ENCODE data around the gene ARHGAP25.

The ARHGAP25 gene

DNA sequence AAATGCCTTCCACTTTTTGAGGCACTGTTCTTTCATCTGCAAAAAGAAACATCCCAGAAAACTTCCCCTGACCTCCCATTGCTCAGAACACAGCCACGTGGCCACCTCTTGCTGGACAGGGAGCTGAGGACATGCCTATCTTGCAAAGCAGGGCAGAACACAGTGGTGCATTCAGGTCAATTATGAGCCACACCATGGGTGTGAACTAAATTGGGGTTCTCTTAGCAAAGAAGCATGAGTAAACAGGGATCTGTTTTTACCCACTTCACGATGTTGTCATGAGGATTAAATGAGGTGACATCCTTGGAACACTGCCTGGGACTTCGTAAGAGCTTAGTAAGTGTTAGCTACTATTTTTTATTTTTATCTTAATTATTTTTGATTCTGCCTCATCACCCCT is 111.5 kb downstream of the ARHGAP25 start:
- in situ Hi-C loops (cut with MboI; ENCODE audit: low pct_unique_long_range_greater_than_20kb, low sequenced_read_pairs, unreplicated experiment) = loop anchor here (10.0 kb wide), 1 partner anchor 59 kb away; no protein-coding TSS in a partner anchor
- TF ChIP-seq, protein P1, sequence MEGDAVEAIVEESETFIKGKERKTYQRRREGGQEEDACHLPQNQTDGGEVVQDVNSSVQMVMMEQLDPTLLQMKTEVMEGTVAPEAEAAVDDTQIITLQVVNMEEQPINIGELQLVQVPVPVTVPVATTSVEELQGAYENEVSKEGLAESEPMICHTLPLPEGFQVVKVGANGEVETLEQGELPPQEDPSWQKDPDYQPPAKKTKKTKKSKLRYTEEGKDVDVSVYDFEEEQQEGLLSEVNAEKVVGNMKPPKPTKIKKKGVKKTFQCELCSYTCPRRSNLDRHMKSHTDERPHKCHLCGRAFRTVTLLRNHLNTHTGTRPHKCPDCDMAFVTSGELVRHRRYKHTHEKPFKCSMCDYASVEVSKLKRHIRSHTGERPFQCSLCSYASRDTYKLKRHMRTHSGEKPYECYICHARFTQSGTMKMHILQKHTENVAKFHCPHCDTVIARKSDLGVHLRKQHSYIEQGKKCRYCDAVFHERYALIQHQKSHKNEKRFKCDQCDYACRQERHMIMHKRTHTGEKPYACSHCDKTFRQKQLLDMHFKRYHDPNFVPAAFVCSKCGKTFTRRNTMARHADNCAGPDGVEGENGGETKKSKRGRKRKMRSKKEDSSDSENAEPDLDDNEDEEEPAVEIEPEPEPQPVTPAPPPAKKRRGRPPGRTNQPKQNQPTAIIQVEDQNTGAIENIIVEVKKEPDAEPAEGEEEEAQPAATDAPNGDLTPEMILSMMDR (IDR thresholded peaks at IDR 0.05; ENCODE audit: extremely low read depth, insufficient read depth, missing control alignments) = no peak
- DNase-seq (ENCODE audit: low spot score) = no peak

- in situ Hi-C loops (cut with MboI; ENCODE audit: low pct_unique_long_range_greater_than_20kb, low sequenced_read_pairs, unreplicated experiment) = loop anchor here (10.0 kb wide), 1 partner anchor 57 kb away; no protein-coding TSS in a partner anchor
- no peak for DNase-seq (ENCODE audit: low spot score)
- TF ChIP-seq, protein P1 (IDR thresholded peaks at IDR 0.05; ENCODE audit: extremely low read depth, insufficient read depth, missing control alignments) = no peak
Observed at GRCh38 chr2:68847751-68848150, 113.1 kb downstream of the ARHGAP25 start.

GRCh38 chr2:68849579-68850030 is 115.0 kb downstream of the ARHGAP25 start:
- in situ Hi-C loops (cut with MboI; ENCODE audit: low pct_unique_long_range_greater_than_20kb, low sequenced_read_pairs, unreplicated experiment) = loop anchor here (10.0 kb wide), 1 partner anchor 55 kb away; no protein-coding TSS in a partner anchor
- TF ChIP-seq, protein P1 (IDR thresholded peaks at IDR 0.05; ENCODE audit: extremely low read depth, insufficient read depth, missing control alignments) = no peak
- DNase-seq (ENCODE audit: low spot score) = no peak

DNA sequence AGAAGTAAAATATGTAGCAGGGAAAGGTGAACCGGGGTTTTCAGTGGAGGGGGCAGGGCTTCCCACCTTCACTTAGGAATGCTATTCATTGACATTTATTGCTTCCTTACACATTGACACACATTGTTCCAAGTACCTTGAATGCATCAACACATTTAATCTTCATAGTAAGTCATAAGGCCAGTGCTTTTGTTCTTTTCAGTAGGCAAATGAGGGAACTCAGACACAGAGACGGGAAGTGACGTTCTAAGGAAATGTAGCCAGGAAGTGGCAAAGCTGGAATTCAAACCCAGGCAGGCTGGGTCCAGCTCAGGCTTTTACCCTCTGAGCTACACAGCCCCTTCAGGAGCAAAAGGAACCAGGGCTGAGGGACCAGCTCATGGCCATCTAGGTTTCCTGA is 115.9 kb downstream of the ARHGAP25 start:
- no peak for DNase-seq (ENCODE audit: low spot score)
- in situ Hi-C loops (cut with MboI; ENCODE audit: low pct_unique_long_range_greater_than_20kb, low sequenced_read_pairs, unreplicated experiment) = no loop called here
- TF ChIP-seq, protein P1 (IDR thresholded peaks at IDR 0.05; ENCODE audit: extremely low read depth, insufficient read depth, missing control alignments) = no peak

DNA sequence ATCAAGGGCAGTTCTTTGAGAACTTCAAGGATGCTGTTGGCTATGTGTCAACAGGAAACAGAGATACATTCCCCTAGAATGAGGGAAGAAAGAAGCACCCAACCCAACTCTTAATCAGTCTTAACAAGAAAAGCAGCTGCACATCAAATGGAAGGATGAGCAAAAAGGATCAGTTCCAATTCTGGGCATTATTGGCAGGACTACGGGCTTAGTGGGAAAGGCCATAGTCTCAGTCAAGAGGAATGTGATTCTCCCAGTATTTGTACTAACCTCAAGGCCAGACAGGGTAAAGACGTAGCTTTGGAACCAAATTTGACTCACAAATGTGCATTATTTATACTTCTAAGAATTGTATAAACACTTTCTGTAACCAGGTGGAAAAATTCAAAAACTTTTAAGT is 118.4 kb downstream of the ARHGAP25 start:
- TF ChIP-seq, protein P1 (IDR thresholded peaks at IDR 0.05; ENCODE audit: extremely low read depth, insufficient read depth, missing control alignments) = no peak
- in situ Hi-C loops (cut with MboI; ENCODE audit: low pct_unique_long_range_greater_than_20kb, low sequenced_read_pairs, unreplicated experiment) = no loop called here
- DNase-seq (ENCODE audit: low spot score) = no peak

DNA sequence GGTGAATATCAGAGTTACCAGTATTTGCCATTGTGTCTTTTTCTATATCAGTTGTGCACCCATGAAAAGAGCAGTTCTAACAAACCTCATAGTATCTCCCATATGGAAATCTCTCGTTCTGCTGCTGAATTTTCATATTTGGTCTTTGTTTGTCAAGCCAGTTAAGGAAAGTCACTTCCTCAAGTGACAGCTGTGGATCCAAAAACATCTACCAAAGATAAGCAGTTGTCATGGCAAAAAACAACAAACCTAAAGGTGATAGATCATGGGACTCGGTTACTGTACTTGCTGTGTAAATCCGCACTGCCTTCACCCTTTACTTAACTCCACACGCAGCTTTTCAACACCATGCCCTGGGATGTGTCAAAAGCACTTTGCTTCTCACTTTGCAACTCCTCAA is 119.3 kb downstream of the ARHGAP25 start:
- DNase-seq (ENCODE audit: low spot score) = no peak
- in situ Hi-C loops (cut with MboI; ENCODE audit: low pct_unique_long_range_greater_than_20kb, low sequenced_read_pairs, unreplicated experiment) = no loop called here
- TF ChIP-seq, protein P1 (IDR thresholded peaks at IDR 0.05; ENCODE audit: extremely low read depth, insufficient read depth, missing control alignments) = no peak

DNA sequence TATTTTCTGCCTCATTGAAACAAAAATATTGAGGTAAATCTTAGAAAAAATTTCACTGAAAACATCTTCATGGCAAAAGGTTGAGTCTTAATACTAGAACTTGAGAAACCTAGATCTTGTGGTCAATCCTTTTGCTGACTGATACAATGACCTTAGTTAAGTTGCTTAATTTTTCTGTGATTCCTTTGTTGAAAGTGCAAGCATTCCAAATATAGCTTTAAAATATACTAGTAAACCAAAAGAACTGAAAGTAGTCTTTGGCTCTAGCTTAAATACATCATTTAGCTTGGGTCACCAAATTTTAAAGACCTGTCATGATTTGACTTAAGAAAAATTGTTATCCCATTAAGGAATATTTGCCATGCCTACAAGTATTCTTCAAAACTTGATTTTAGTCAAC is 119.9 kb downstream of the ARHGAP25 start:
- DNase-seq (ENCODE audit: low spot score) = no peak
- in situ Hi-C loops (cut with MboI; ENCODE audit: low pct_unique_long_range_greater_than_20kb, low sequenced_read_pairs, unreplicated experiment) = no loop called here
- TF ChIP-seq, protein P1 (IDR thresholded peaks at IDR 0.05; ENCODE audit: extremely low read depth, insufficient read depth, missing control alignments) = no peak
